AML-193 (cell line): ENCODE results near the gene SLC31A2.

Experiments used
- DNase-seq, 2 experiments: peaks; one replicate each; lab custom pipeline; 2025; lab: John Stamatoyannopoulos, UW

The SLC31A2 gene

DNA sequence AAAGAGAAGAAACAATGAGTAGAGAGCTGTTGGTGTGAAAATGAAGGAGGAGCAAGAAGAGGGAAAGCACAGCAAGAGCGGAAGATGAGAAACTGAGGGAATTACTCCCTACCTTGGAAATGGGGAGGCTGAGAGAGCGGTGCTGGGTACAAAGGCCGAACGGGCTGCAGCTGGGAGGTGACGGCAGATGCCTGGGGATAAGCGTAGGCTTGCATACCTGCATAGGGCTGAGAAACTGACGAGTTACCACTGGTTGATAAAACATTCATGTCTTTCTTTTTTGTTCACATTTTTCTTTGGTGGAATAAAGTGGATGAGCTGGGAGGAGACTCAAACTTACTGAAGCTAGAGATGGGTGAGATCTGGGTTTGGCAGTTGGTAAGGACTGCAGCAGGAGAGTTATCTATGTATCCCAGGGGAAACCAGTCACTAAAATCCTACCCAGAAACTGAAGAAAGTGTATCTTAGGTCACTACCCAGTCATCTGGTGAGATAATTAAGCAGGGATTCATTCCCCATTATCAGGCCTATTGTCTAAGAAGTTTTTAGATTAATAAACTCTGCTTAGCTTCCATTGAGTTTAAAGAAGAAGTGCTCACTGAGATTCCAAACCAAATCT is 35.4 kb downstream of the SLC31A2 start:
- DNase-seq: no peak

DNA sequence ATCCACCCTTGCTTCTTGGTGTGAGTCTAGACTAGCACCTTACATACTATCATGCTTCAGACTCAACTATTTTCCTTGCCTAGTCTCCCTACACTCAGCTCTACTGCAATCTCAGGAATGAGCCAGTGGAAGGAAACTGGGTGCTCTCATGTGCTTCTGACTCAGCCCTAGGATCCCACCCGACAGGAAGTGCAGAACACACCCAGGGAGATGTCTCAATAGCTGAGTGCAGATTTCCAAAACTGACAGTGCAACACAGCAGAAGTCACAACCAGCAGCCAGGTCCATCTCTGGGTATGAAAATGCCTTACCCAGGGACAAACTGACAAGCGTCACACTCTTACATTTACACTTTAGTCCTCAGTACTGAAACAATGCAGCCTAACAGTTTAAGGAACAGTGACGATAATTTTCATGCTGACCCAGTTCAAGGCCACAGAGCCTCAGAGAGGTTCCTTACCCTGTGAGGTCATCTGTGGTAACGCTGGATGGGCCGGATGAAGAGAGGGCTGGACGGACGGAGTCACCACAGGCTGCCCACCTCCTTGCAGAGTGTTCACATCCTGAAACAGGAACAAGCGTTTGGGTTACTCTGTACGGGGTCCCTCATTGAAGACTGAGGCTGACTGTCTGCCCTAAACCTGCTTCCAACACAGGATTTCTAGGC is 37.3 kb downstream of the SLC31A2 start:
- peak; percentile 75 to 79 for DNase-seq

GRCh38 chr9:113192455-113192854 is 41.6 kb downstream of the SLC31A2 start:
- DNase-seq: no peak

DNA sequence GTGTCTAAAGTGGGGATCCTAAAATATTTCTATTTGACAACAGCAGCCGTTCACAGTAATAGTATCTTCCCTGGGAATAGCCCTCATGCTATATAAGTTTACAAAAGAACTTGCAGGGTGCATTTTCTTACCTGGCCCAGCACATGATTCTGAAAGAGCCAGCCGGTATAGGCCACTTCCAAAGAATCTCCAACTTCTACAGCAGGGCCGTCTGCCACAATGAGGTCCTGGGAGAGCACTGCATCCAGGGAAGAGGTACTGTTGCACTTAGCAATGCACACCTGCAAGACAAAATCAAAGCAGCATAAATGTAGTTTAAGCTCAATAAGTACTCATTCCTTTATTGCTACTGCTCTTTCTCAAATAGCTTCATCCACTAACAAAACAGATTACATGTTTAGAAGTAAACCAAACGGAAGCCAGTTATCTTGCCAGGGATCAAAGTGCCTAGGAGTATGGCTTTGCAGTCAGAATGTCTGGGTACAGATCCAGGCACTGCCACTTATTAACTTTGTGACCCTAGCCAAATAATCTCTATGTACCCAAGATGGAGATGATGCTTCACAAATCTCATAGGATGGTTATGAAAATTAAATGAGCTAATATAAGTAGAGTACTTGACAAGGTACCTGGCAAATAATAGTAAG is 49.0 kb downstream of the SLC31A2 start:
- DNase-seq: no peak

GRCh38 chr9:113205432-113205831 is 54.6 kb downstream of the SLC31A2 start:
- DNase-seq: peak; percentile 8 to 20

- DNase-seq: peak; percentile 70 to 71
Observed at GRCh38 chr9:113205861-113206260, 55.1 kb downstream of the SLC31A2 start.

GRCh38 chr9:113210815-113211214 is 60.0 kb downstream of the SLC31A2 start:
- no peak for DNase-seq
